Gastroesophageal sphincter (tissue), 3 donors: Measurements from ENCODE around the gene PAPPA.

Source experiments
- CTCF ChIP-seq, 4 experiments: fragments of 200-600 bp in 2 of 4; fragments of 450-650 bp in 2 of 4; sonication (generic) in 1 of 4; IDR thresholded peaks; one replicate each; pipeline ENCODE4 v1.5.1; 2017 to 2019; ENCODE audit warnings: antibody characterized with exemption in 4 of 4, mild to moderate bottlenecking in 2 of 4, moderate library complexity in 2 of 4
- POLR2A ChIP-seq, 2 donors: fragments of 450-650 bp; IDR thresholded peaks; one replicate each; pipeline ENCODE4 v1.6.1; 2017; ENCODE audit warnings: antibody characterized with exemption in 2 of 2, mild to moderate bottlenecking in 2 of 2, moderate library complexity in 1 of 2
- POLR2AphosphoS5 ChIP-seq: sonication (generic); formaldehyde crosslinking; IDR thresholded peaks from one replicate; pipeline ENCODE4 v1.6.1; 2017; ENCODE audit warnings: antibody characterized with exemption

- no peak for TF ChIP-seq CTCF (IDR thresholded peaks at IDR 0.05)
- TF ChIP-seq POLR2AphosphoS5: no peak
- TF ChIP-seq POLR2A (IDR thresholded peaks at IDR 0.05): no peak
These were observed 106.9 kb downstream of the PAPPA start for GRCh38 chr9:116260531-116260930.
